HG03469 (cell line): ENCODE results near the gene STAT5B.

Experiments used
- ATAC-seq: cut with Tn5 transposase; IDR thresholded peaks from one replicate; pipeline ENCODE4 v1.9.1; 2021; ENCODE audit warnings: mild to moderate bottlenecking, moderate library complexity, moderate number of reproducible peaks; ENCODE audit not compliant: unreplicated experiment

The STAT5B gene

DNA sequence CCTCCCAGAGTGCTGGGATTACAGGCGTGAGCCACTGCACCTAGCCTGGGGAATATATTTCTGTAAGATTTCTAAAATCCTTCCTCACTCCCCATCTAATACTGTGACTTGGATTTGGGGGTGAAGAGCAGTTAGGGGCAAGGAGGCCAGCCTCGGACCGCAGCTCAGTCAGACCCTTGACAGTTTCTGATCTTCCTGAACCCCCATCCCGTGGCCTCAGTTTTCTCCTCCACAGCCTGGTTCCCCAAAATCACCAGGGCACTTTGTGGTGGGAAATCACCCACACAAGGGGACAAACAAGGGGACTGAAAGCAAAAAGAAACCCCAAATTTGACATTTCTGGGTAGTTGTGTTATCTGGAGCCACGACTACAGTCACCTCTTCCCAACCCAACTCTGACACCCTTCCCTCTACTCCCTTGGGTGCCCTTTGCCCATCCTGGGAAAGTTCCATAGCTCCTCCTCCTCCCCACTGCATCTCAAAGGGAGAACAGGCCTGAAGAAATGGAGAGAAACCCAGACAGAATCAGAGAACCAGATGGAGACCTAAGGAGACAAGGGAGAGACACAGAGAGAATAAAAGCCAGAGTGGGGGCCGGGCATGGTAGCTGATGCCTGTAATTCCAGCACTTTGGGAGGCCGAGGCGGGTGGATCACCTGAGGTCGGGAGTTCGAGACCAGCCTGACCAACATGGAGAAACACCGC is 9.3 kb upstream of the STAT5B start:
- no peak for ATAC-seq

DNA sequence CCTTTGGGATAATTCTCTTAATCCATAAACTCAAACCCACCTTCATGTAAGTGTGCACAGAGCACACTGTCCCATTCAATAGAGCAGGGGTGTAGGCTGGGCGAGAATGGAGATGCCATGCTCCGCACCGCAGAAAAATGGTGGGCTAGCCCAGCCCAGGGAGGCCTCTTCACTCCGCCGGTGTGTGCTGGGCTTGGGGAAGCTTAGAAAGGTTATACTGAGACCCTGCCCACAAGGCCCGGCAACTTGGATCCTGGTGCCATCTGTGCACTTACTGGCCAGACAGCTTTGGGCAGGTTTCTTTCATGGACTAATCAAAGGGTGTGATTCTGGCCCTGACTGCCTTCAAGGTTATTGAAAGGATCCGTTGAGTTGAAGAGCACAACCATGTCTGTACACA is 8.4 kb upstream of the STAT5B start:
- ATAC-seq, result no peak

DNA sequence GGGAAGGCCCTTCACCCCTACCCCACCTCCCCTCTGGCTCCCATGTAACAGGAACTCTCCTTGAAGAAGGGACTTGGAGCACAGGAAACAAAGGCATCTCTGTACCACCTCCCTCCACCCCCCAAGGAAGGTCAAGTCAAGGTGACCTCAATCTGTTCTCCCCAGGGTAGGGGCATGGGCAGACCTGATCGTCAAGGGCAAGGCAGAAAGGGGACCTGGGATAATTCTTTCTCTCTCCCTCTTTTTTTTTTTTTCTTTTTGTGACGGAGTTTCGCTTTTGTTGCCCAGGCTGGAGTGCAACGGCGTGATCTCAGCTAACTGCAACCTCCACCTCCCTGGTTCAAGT is 7.8 kb upstream of the STAT5B start:
- ATAC-seq, result no peak

DNA sequence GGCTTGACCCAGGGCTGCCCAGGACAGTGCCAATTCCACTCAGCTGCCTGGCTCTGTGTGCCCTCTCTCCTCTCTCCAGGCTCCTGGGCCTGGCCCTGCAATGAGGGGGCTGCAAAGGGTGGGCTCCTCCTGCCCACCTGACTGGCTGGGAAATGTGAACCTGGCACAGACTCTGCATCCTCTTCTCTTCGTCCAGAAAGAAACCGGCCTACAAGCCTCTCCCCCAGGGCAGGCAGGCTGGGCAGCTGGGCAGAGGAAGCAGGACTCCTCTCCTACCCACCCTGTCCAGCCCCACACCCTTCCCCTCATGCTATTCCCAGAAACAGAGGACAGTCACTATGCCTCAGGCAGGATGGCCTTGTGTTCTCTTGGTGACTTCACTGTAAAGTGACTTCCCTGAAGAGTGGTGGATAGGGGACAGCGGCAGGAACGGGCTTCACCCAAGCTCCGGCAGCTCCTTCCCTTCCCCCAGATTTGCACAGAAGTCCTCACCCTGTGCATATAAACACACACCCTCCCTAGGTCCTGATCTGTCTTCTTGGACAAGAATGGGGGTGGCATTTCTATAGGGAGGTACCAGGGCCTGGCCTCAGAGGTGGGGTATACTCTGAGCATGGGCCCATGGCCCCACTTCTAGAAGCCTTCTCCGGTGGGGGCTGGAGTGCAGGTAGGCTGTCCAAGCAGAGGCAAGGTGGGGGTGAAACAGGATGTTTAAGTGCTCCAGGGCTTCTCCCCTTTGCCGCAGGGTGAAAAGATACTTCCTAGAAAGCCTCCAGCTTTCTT is 7.2 kb upstream of the STAT5B start:
- no peak for ATAC-seq

DNA sequence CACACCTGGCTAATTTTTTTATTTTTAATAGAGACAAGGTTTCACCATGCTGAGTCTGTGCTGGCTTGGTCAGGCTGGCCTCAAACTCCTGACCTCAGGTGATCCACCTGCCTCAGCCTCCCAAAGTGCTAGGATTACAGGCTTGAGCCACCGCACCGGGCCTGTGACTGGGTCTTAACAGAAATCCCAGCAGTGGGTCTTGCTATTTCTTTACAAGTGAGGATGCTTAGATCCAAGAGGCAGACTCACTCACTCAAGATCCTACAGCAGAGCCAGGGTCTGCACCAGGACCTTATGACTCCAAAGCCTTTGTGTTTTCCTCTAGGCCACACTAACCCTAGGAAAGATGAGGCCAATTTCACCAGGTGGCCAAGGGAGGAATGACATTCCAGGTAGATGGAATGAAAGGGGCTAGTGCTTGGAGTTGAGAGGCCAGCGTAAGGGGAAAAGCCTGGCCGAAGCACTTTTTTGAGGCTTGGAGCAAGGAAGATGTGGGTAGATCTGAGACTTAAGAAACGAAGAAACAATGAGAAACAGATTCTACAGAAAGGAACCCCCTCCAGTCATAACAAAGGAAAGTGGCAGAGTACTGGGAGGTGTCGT is 6.4 kb upstream of the STAT5B start:
- no peak for ATAC-seq

DNA sequence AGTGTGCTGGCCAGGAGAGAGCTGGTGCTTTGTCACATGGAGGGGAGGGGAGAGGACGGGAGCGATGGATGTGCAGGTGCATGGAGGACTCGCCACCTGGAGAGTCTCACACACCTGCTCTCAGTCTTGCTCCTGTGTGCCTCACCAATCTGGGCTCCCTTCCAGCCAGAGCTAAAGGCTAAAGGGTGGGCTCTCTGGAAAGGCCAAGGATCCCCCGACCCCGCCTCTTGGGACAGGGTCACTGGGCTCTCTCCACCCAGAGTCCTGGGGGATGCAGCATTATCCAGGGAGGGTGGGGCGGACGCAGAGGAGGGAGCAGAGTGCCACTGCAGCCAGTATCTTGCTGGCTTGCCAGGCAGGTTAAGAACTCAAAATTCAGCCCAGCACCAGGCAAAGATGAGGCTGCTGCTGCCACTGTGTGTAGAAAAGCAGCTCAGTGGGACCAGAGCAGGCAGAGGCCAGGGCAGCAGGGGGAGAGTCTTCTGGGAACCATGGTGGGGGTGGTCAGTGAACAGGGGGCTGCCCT is 5.4 kb upstream of the STAT5B start:
- ATAC-seq, result no peak

DNA sequence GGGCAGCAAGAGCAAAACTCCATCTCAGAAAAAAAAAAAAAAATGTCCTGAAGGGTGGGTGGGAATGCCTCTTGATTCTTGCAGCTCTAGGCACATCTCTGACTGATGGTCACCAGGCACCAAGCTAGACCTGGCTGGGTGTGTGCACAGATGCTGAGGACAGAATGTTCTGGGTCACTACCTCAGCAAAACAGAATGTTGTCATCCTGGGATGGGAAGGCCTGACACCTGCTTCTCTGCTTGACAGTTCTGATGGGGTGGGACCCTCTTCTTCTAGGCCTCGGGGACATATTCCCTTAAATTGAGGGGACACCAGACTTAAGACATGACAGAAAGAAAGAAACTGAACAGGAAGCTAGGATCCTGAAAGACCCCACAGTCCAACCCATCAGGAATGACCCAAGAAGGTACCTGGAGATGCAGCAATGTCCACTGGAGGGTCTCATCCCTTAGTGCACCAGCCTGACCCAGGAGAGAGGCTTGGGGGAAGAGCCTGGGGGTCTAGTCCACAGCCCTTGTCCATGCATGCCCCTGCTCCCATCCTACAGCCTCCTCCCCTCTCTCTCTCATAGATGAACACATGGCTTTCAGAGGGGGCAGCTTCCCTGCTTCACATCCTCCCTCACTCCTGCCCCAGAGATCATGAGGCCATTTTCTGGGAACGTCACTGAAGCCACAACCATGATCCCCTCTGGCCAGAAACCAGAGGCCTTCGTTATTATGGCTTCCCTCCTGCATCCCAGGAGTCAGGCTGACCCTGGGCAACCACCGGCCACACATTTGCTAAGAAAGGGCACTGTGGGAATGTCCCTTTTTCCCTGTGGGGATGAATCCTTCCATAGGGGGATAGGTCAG is 3.8 kb upstream of the STAT5B start:
- no peak for ATAC-seq

DNA sequence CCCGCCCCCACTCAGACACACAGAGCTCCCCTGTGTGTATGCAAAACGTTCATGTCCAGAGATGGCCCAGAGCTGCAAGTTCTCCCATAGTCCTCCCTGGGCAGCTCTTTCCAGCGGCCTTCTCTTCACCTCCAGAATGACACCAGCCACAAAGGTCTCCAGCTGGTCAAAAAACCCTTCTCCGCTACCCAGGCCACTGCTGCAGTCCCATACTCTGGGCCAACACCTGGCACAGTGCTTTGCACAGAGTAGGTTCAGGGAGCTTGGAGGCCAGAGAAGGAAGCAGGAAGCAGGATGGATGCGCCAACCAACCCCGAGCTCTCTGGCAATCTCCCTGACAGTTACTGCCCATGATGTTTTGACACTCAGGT is 1.1 kb upstream of the STAT5B start:
- ATAC-seq, result no peak

DNA sequence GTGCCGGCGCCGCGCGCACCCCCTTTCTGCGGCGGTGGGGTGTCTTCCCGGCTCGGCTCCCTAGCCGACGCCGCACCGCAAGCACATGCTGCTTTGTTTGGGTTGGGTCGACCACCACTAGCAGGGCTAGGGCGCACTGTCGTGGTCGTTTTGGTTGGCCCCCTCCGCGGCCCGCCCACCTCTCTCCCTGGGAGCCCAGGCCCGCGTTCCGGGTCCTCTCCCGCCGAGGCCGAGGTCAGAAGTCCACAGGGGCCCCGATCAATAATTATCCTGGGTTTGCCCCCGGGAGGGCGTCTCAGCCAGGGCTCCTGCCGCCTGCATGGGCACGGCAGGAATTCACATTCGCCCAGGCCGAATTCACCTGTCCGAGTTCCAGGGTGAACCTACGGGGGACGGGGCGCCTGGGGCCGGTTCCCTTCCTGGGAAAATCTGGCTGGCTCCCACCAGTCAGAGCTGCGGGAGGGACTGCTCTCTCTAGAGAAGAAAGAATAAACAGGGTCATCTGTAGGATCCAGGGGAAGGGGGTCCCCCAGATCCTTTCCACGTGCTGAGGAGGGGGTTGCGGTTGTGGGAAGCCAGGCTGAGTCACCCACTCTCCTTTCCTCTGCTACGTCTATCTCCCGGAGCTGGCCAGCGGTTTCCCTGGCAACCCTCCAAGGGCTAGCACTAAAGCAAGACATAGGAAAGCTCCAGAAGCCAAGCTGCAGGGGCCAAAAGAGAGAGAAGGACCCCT is 584 bp upstream of the STAT5B start:
- no peak for ATAC-seq

DNA sequence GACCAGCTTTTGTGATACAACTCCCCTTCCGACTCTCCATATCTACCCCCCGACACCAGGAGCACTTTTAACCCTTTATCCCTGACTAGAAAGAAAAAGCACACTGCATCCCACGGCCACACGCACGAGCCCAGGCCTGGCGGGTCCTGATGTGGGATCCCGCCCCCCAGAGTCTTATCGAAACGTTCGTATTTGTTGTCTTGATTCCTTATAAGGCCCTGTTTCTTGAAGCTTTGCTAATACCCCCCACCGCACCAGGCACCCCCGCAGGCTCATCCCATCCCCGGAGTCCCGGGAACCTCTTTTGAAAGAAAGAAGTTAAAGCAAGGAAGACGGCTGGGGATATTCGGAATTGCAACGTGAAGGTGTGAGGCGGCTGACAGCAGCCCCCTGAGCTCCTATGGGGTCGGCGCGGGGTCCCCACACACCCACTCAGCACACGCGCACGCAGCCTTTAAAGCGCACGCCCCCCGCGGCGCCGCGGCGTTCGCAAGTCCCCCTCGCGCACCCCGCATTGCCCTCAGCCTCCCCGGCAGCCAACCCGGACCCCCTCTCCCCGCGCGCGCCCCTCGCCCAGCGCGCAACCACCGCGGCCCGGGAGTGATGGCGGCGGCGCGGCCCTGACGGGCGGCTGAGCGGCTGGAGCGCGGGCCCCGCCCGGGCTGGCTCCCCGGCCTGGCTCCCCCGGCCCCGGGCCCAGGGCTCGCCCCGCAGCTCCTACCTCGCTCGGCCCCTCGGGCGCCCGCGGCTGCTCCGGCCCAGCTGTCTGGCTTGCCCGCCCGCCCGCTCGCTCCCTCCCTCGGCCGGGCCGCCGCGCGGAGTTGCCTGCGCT is 448 bp downstream of the STAT5B start:
- no peak for ATAC-seq

DNA sequence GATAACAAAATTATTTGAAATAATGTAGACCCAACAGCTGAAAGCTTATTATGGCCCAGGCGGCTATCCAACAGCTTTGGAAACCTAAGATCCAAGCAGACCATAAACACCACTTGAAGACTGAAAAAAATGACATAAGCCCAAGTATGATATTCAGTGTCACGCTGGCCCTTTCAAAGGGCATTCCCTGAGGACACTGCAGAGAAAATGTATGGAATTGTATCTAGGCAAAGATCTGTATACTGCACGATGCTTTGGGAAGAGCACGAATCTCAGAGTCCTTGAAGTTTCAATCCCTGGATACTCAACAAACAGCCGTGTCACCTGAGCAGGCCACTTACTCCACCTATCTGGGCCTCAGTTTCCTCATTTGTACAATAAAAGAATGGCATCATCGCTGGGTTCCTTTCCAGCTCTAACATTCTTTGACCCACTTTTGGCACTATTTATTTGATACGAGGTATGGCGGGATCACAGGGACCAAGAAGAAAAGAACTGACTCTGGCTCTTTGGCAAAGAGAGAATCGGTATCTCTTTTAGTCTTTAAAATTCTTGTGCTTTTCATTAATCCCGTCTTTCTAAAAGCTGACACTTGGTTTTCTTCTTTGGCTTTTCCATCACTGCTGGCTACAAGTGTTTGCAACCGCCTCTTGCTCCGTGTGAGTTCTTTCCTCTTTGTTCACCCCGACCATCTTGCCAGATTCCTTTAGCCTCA is 1.2 kb downstream of the STAT5B start:
- ATAC-seq, result no peak

DNA sequence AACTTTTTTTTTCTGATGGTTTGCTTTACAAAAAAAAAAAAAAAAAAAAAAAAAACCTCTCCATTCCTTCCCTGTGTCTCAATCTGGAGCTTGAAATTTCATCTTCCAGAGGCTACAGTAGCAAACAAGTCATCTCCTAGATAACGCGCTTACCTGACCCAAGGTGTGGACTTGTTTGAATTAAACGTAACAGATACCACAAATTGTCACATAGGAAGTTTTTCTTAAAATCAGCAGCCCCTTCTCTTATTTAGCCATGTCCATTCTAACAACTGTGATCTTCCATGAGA is 2.0 kb downstream of the STAT5B start:
- no peak for ATAC-seq

DNA sequence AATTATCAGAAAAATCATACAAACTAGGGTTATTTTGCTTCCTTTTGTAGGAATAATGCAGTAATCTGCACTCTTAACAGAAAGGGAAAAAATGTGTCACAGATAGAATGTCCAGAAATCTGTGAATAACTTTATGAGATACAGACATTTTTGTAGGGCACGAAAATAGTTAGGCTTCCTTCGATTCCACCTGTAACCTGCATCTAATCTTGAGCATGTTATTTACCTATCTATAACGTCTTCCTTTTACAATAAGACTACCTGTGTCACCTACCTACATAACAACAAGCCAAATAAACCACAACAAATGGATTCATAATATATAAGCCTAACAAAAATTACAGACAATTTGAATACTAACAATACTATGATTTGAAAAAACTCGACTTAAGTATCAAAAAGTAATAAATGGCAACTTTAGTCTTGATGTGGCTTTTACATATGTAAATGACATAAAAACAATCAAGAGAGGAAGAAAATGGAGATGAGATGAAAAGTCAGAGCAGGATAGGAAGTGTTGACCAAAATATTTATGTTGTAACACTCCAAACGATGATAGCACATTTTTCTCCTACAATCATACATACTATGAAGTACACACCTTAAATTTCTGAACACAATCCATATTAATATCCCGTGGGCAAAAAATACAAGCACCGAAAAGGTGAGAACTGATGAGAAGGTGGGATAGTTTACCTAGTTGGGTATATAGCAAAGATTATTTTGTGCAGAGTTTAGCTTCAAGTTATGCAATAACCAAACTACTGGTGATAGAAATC is 2.5 kb downstream of the STAT5B start:
- ATAC-seq, result no peak

DNA sequence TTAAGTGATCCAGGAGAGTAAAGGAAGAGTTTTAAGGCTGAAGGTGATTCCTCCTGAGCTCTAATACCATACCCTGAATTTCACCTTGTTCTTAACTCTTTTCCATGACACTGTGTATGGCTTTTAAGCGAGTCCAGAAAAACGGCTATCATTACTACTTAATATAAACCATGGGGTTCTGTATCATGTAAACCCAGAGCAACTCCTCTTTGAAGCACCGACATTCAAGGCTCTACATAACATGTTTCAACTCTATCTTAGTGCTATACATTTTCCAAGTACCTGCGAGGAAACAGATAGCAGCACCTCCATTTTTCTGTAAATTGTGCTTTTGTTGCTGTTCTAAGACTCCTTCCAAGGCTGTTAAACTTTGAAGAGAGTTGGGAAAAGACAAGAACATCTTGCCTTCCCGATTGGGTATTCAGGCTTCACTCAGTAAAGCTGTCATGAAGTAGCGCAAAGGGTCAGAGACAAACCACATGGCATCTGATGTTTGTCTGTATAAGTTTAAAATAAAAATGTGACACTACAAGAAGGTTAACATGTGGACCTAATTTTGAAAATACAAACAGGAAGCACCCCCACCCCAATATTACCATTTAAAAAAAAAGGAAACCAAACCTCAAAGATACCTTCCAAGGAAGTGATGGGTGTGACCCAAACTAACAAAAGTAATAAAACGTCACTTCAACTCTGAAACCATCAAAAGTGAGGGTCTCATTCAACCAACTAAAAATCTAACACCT is 3.9 kb downstream of the STAT5B start:
- no peak for ATAC-seq

DNA sequence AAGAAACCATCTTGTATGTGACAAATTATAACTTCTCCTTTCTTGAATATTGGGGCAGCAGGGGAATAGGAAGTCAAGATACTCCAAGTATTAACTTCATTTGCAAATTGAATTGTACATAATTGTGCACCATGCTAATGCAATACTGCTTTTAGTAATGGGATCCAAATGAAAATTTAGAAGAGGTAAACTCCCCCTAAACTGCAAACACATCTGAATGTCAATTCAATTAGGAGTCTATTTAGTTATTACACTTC is 4.5 kb downstream of the STAT5B start:
- no peak for ATAC-seq

DNA sequence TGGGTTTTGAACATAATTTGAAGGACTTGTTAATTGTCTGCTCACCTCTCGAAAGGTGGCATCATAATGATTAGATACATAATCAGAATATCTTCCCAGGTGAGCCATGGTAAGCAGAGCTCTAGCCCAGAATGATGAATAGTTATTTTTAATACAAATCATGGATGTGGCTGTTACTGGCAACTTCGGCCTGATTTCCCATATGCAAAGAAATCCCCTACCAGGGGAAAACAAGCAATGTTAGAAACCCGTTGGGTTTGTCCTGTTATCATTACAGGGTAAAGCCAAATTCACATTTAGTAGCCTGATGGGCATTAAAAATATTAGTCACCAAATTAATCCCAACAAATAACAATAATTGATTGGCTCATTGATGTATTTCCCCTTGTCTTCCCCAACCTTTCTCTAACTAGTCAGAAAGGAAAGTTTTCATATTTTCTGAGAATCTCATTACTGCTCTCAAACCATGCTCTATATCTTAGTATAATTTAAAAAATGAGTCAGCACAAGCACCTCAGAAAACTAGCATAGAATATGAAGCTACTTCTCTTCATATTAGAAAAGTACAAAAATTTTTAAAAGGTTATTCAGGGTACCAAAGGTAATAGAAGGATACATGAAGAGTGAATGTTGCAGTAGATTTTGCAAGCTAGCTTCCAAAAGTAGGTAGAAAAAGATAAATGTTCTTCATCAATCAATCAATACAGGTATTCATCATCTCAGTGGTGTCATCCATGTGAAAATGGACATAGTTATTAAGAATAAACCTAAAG is 5.0 kb downstream of the STAT5B start:
- no peak for ATAC-seq

DNA sequence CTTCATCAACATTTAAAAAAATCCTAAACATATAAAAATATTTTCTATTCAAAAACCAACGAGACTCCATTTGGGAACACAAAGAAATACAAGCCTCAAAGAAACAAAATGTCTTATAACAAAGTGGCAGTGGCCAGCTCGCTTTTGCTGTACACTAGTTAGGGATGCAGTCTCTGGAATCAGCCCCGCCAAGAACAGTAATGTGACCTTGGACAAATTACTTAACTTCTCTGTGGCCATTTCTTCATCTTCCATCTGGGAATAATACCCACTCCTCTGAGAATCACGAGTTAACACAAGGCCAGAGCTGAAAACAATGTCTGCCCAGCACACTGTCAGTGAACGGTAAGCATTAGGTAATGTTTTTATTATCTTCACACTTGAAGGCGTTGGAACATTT is 5.6 kb downstream of the STAT5B start:
- no peak for ATAC-seq
